Measurements from ENCODE around the gene NEU2.

DNA sequence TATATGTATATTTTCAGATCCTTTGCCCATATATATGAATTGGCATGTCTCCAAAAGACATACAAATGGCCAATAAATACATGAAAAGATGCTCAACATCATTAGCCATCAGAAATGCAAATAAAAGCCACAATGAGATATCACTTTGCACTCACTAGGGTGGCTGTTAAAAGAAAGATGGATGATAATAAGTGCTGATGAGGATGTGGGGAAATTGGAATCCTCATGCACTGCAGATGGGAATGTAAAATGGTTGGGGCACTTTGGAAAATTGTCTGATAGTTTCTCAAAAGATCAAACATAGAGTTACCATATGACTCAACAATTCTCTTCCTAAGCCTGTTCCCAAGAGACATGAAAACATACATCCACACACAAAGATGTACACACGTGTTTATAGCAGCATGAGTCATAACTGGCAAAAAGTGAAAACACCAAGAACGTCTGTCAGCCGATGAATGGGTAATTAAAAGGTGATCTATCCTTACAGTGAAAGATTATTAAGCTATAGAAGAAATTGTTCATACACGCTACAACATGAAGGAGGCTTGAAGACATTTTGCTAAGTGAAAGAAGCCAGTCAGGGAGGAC, 39.1 kb upstream of the NEU2 start:
- TF ChIP-seq, protein P1, sequence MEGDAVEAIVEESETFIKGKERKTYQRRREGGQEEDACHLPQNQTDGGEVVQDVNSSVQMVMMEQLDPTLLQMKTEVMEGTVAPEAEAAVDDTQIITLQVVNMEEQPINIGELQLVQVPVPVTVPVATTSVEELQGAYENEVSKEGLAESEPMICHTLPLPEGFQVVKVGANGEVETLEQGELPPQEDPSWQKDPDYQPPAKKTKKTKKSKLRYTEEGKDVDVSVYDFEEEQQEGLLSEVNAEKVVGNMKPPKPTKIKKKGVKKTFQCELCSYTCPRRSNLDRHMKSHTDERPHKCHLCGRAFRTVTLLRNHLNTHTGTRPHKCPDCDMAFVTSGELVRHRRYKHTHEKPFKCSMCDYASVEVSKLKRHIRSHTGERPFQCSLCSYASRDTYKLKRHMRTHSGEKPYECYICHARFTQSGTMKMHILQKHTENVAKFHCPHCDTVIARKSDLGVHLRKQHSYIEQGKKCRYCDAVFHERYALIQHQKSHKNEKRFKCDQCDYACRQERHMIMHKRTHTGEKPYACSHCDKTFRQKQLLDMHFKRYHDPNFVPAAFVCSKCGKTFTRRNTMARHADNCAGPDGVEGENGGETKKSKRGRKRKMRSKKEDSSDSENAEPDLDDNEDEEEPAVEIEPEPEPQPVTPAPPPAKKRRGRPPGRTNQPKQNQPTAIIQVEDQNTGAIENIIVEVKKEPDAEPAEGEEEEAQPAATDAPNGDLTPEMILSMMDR (IDR thresholded peaks at IDR 0.05; ENCODE audit: low read depth, low read length), result no peak
- no peak for TF ChIP-seq POLR2A (IDR thresholded peaks at IDR 0.05; ENCODE audit: extremely low read depth, insufficient read length)

Measured in NB4 (cell line).